Activated CD4-positive, alpha-beta T cell treated with anti-CD3 and anti-CD28 coated beads, Interleukin-2, amount 50 U/mL, for 1 hour (primary cell): ENCODE data around the gene SHCBP1.
A peak's percentile ranks its signal among the peaks of the same experiment; 100 is the strongest.

Source experiments
- DNase-seq: peaks from one replicate; pipeline ENCODE4 v3.0.0-alpha.2; 2020

Gene SHCBP1

GRCh38 chr16:46613352-46613751 lies 7.8 kb downstream of the SHCBP1 start:
- DNase-seq = no peak

DNA sequence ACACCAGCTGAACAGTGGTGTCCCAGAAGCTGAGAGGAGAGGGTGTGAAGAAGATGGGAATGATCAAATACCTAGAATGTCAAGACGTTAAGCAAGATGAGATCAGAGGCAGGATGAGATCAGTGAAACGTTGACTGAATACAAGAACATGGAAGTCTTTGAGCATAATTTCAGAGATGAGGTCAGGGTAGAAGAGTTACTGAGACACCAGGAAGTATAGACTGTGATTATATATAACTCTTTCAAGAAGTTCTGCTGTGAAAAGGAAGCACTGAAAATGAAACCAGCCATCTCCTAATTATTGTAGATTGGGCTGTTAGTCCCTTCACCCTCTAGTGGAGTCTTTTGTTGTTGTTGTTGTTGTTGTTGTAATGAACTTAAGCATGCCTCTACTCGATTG lies 9.1 kb downstream of the SHCBP1 start:
- DNase-seq = no peak

DNA sequence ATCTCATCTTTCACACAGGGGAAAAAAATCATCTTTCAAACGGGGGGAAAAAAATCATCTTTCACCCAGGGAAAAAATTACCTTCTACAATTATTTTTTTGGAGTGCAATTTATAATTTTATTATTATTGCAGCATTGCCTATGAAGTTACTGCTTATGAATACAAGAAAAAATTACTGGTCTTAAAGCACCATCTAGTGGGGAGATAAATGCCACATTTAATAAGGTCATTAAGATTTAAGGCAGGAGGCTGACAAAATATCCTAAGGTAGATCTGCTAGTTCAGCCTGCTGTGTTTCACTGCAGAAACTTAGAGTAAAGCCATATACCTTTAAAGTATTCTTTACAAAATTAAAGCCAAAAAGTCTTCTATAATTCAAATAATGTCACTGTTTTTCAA lies 13.7 kb downstream of the SHCBP1 start:
- DNase-seq = no peak

DNA sequence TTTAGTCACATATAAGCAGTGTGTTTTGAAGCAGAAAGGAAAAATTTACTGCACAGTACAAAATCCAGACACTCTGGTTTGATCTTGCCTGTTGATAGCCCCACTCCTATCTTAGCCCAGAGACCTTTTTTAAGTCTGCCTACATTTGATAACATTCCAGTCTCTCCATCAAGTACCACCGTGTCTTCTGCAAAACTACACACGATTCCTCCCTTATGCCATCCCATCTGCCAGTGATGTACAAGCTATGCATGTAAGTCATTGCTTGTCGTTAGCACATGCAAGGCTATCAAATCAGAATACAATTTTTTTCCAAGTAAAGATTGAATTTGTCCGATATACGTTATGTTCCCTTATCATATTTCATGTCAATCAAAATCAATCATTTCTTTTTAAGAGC lies 14.9 kb downstream of the SHCBP1 start:
- no peak for DNase-seq

DNA sequence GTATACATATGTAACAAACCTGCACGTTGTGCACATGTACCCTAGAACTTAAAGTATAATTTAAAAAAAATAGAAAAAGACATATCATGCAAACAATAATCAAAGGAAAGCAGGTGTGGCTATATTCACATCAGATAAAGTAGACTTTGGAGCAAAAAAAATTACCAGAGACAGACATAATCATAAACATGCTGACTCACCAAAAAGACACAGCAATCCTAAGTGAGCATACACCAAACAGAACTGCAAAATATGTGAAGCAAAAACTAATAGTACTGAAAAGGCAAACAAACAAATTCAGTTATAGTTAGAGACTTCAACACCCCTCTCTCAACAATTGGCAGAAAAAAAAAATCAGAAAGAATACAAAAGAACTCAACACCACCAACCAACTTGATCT lies 29.9 kb downstream of the SHCBP1 start:
- DNase-seq = no peak

DNA sequence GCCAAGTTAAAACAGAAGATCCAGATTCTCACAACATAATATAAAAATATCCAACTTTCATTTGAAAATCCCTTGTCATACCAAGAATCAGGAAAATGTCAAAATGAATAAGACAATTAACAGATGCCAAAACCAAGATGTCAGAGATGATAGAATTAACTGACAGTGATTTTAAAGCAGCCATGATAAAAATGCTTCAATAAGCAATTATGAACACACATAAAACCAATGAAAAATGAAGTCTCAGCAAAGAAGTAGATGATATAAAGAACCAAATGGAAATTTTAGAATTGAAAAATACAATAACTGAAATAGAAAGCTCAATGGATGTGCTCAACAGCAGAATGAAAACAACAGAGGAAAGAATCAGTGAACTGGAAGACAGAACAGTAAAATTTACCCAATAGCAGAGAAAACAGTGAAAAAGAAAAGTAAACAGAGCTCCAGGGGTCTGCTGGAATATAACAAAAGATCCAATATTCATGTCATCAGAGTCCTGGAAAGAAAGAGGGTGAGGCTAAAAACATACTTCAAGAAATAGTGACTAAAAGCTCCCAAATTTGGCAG lies 35.1 kb downstream of the SHCBP1 start:
- no peak for DNase-seq

DNA sequence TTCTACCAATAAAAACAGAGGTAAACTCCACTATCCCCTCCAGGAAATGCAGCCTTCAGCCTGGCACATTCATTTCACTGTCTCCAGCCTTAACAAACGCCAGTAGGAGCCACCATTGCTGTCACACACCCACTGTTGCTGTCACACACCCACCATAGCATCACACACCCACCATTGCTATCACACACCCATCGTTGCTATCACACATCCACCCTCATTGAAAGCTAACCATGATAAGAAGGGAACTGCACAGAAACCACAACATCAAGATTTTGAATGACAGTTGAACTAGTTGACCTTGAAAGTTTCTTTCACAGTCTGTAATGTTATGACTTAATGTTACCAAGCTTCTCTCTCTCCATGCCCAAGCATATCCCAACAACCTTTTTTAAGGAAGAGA lies 38.1 kb downstream of the SHCBP1 start:
- DNase-seq = no peak

GRCh38 chr16:46582313-46582712 lies 38.9 kb downstream of the SHCBP1 start:
- no peak for DNase-seq

DNA sequence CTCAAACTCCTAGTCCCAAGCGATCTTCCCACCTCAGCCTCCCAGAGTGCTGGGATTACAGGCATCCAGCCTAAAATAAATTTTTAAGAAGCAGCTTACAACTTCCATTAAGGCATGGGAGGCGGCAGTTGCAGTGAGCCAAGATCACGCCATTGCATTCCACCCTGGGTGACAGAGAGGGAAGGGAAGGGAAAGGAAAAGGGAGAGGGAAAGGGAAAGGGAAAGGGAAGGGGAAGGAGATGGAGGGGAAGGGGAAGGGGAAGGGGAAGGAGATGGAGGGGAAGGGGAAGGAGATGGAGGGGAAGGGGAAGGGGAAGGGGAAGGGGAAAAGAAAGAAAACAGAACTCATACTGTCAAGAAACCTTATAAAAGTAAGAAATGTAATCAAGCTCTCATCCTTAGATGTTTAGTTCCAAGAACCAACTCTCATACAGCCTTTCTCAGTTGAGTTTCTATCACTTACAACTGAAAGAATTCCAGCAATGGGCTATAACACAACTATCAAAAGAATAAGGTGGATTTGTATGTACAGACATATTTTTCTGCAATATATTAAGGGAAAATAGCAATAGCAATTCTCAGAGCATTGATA lies 43.1 kb downstream of the SHCBP1 start:
- no peak for DNase-seq

- no peak for DNase-seq
Observed at GRCh38 chr16:46573834-46574159, 47.4 kb downstream of the SHCBP1 start.

DNA sequence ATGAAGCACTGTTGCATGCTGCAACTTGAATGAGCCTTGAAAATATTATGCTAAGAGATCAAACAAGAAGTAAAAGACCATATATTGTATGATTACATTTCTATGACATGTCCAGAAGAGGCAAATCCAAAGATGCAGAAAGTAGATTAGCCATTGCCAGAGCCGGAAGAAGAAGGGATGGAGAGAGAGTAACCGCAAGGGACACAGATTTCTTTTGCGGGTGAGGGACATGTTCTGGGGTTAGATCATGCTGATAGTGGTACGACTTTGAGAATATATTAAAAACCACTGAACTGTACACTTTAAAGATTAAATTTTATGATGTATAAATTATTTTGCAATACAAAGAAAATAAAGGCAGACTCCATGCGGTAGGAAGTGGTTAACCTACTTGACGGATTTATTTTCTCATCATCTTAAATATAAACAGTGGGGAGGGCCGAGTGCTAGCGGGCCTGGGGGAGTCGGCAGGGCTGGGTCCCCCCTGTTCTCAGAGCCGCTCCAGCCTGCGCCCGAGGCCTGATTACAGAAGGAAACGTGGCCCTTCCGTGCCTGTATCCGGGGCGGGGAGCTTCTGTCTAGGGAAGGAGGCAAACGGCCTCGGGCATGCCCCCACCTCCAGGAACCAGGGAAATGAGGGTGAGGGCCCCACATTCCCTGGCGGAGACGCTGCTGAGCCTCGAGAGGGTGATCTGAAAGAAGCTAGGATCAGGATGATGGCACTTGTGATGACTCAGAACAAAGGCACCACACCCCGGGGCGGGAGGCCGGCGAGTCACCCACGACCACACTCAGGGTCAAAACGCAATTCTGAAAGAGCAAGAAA lies 48.0 kb downstream of the SHCBP1 start:
- no peak for DNase-seq

DNA sequence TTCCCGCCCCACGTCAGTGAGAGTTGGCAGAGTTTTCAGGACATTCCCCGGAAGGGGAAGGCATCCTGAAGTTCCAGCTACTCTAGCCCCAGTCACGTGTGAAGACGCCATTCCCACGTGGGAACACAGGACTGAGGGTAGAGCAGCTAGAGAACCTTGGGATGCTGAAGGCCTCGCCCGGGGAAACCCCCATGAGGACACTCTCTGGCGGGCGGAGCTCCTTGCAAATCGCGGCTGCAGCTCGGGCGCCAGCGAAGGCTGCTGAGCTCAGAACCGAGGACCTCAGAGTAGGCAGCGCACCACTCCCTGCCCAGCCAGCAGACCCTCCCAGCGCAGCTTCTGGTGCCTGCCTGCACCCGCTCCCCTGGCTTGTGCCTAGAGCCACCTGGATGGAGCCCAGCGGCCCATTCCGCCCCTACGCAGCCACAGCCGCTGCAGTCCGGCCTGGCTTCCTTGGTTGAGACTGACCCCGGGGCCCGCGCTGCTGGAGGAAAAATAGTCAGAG lies 51.9 kb downstream of the SHCBP1 start:
- no peak for DNase-seq

GRCh38 chr16:46568472-46569230 lies 52.5 kb downstream of the SHCBP1 start:
- no peak for DNase-seq

- no peak for DNase-seq
Observed at GRCh38 chr16:46562979-46563378, 58.2 kb downstream of the SHCBP1 start.

DNA sequence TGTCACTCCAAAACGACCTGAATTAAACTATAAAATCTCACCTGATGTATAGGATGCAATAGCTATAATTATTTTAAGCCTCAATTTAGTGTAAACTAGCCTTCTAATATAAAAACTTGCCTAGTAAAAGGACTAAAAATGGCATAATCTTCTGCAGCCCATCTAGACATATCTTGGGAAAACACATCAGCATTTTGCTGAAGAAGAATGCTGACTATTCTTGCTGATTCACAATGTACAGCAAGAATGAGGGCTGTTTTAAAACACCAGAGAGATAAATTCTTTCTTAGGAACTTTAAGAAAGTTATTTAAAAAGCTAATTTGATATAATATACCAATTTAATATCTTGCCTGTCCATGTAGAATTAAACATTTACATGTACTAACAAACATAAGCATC lies 63.2 kb downstream of the SHCBP1 start:
- DNase-seq = no peak

DNA sequence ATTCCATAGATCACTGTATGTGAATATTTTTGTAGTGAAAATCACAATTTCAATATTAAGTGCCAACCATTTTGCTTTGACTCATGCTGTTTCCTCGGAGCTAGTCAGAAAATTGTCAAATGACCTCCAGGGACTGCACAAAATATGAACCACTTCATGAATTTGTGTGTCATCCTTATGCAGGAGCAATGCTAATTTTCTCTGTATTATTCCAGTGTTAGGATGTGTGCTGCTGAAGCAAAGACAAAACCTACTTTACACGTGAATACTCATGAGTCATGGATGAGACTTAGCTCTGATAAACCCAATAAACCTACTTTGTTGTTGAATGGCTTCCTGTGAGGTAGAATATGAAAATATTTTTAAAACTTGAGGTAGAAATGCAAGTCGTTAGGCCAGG lies 65.2 kb downstream of the SHCBP1 start:
- DNase-seq = no peak

- DNase-seq = peak; percentile 38
Observed at GRCh38 chr16:46554435-46554834, 66.7 kb downstream of the SHCBP1 start.

GRCh38 chr16:46549477-46549876 lies 71.7 kb downstream of the SHCBP1 start:
- no peak for DNase-seq
